Measurements from ENCODE around the gene FN3KRP.

The FN3KRP gene

GRCh38 chr17:82689077-82689476 is 27.4 kb upstream of the FN3KRP start:
- no peak for DNase-seq (ENCODE audit: low read depth)
- H3K4me3 ChIP-seq (ENCODE audit: low read depth, low read length): no peak overlapping the region
- TF ChIP-seq CTCF (IDR thresholded peaks at IDR 0.05; ENCODE audit: insufficient read depth, low read depth, low read length, missing control alignments): no peak

- H3K4me3 ChIP-seq (ENCODE audit: low read depth, low read length): no peak overlapping the region
- TF ChIP-seq CTCF (IDR thresholded peaks at IDR 0.05; ENCODE audit: insufficient read depth, low read depth, low read length, missing control alignments): no peak
- DNase-seq (ENCODE audit: low read depth): no peak
Observed at GRCh38 chr17:82690786-82691489, 25.6 kb upstream of the FN3KRP start.

- no peak for DNase-seq (ENCODE audit: low read depth)
- no peak for TF ChIP-seq CTCF (IDR thresholded peaks at IDR 0.05; ENCODE audit: insufficient read depth, low read depth, low read length, missing control alignments)
- no peak overlapping the region for H3K4me3 ChIP-seq (ENCODE audit: low read depth, low read length)
Observed at GRCh38 chr17:82691714-82692113, 24.8 kb upstream of the FN3KRP start.

GRCh38 chr17:82692268-82692667 is 24.2 kb upstream of the FN3KRP start:
- H3K4me3 ChIP-seq (ENCODE audit: low read depth, low read length): no peak overlapping the region
- DNase-seq (ENCODE audit: low read depth): no peak
- no peak for TF ChIP-seq CTCF (IDR thresholded peaks at IDR 0.05; ENCODE audit: insufficient read depth, low read depth, low read length, missing control alignments)

GRCh38 chr17:82693168-82693867 is 23.2 kb upstream of the FN3KRP start:
- TF ChIP-seq CTCF (IDR thresholded peaks at IDR 0.05; ENCODE audit: insufficient read depth, low read depth, low read length, missing control alignments): no peak
- no peak overlapping the region for H3K4me3 ChIP-seq (ENCODE audit: low read depth, low read length)
- DNase-seq (ENCODE audit: low read depth): no peak

- no peak overlapping the region for H3K4me3 ChIP-seq (ENCODE audit: low read depth, low read length)
- no peak for DNase-seq (ENCODE audit: low read depth)
- no peak for TF ChIP-seq CTCF (IDR thresholded peaks at IDR 0.05; ENCODE audit: insufficient read depth, low read depth, low read length, missing control alignments)
Observed at GRCh38 chr17:82694647-82695046, 21.9 kb upstream of the FN3KRP start.

Measured in GM12865 (cell line).